T-helper 1 cell treated with Interleukin-12 subunit alpha and Interleukin-12 subunit beta and Interleukin-4 antibody, amounts not matched to agents 30 ng/mL and 1 ng/mL, for 36 hours (primary cell): ENCODE measurements around the gene FAHD1. TPM values are rescaled to one million over a fixed set of nuclear protein-coding genes. Genes with fewer than 3 reads are reported as not detected.
"Not testable (repeated sequence)": the region's sequence is repeated elsewhere in the genome, so short reads cannot be mapped to it uniquely, and the experiment has no call there.

Experiments
- intact Hi-C: fragments of 100-400 bp; cut with micrococcal nuclease; formaldehyde crosslinking; loops from one replicate; pipeline ENCODE4 v1.15.1; 2024
- total RNA-seq: library from RNA; stranded (reverse); gene quantifications from 2 replicates; pipeline ENCODE4 v1.2.3, GENCODE V29; 2022

Gene FAHD1
- total RNA-seq, 1 donor from 2014 or later = 10.1 TPM

GRCh38 chr16:1788095-1788707 is 38.8 kb upstream of the FAHD1 start:
- intact Hi-C loops = no loop called here

GRCh38 chr16:1788708-1789100 is 38.3 kb upstream of the FAHD1 start:
- intact Hi-C loops = no loop called here

- intact Hi-C loops = no loop called here
Observed at GRCh38 chr16:1789643-1790045, 37.4 kb upstream of the FAHD1 start.

- intact Hi-C loops = no loop called here
Observed at GRCh38 chr16:1790261-1790610, 36.8 kb upstream of the FAHD1 start.

- intact Hi-C loops = no loop called here
Observed at GRCh38 chr16:1790611-1791255, 36.3 kb upstream of the FAHD1 start.

GRCh38 chr16:1791256-1791942 is 35.6 kb upstream of the FAHD1 start:
- intact Hi-C loops = no loop called here

GRCh38 chr16:1791943-1792812 is 34.8 kb upstream of the FAHD1 start:
- intact Hi-C loops = no loop called here

GRCh38 chr16:1792836-1793577 is 34.0 kb upstream of the FAHD1 start:
- intact Hi-C loops = no loop called here

- intact Hi-C loops = no loop called here
Observed at GRCh38 chr16:1793578-1794220, 33.3 kb upstream of the FAHD1 start, which contains the start of gene IGFALS. IGFALS (minus strand) TSS chr16:1793705; CDS start chr16:1793652, 53 bp downstream.

GRCh38 chr16:1794221-1794871 is 32.7 kb upstream of the FAHD1 start:
- intact Hi-C loops = no loop called here

- intact Hi-C loops = no loop called here
Observed at GRCh38 chr16:1794908-1795666, 31.9 kb upstream of the FAHD1 start.

- intact Hi-C loops = not testable (repeated sequence)
Observed at GRCh38 chr16:1799263-1799662, 27.7 kb upstream of the FAHD1 start.

- intact Hi-C loops = no loop called here
Observed at GRCh38 chr16:1800701-1801100, 26.3 kb upstream of the FAHD1 start.

GRCh38 chr16:1807626-1808025 is 19.4 kb upstream of the FAHD1 start:
- intact Hi-C loops = no loop called here

GRCh38 chr16:1808691-1809090 is 18.3 kb upstream of the FAHD1 start:
- intact Hi-C loops = no loop called here

- intact Hi-C loops = no loop called here
Observed at GRCh38 chr16:1809281-1809801, 17.7 kb upstream of the FAHD1 start.

GRCh38 chr16:1810106-1810505 is 16.9 kb upstream of the FAHD1 start:
- intact Hi-C loops = no loop called here

- intact Hi-C loops = no loop called here
Observed at GRCh38 chr16:1810536-1810935, 16.5 kb upstream of the FAHD1 start.

- intact Hi-C loops = no loop called here
Observed at GRCh38 chr16:1812732-1813163, 14.3 kb upstream of the FAHD1 start.
